ENCODE results near the gene MOB3A. TPM values are rescaled to one million over a fixed set of nuclear protein-coding genes. Genes with fewer than 3 reads are reported as not detected.
A peak's percentile ranks its signal among the peaks of the same experiment; 100 is the strongest.

The MOB3A gene
- total RNA-seq, 1 donor from 2014 or later = 40.0 TPM

DNA sequence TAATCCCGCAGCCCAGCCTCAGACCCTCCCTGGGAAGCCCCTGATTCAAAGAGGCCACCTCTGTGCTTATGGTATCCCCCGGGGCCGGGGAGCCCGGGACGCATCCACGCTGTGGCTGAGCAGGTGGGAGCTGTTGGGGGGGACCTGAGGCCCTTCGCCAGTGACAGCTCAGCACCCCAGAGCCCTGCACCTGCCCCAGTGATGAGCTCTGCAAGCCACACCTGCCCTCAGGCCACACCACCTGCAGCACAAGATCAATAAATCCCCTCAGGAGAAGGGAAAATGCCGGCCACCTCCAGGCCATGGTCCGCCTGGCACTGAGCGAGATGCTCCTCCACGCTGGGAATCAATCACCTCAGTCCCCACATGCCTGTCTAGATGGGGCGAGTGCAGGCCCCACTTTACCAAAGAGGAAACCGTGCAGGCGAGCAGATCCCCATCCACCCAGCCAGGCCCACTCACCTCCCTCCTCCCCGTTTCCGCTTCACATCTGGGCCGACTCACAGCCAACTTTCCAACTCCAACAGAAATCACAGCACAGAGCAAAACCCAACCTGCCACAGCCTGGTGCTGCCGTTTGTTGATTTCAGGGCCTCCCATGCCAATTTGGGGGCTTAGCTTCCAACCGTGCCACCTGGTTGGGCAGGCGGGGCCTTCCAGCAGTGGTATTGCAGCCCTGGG lies 12.8 kb downstream of the MOB3A start:
- H3K9me3 Mint-ChIP-seq = no peaks in the 10 kb centered on the region
- H3K27ac Mint-ChIP-seq (ENCODE audit: unreplicated experiment) = no peak overlapping the region
- no peaks in the 10 kb centered on the region for H3K27me3 Mint-ChIP-seq (ENCODE audit: low read depth)
- H3K36me3 Mint-ChIP-seq (ENCODE audit: low read depth) = no peaks in the 10 kb centered on the region
- no peak for DNase-seq (ENCODE audit: low read depth, low spot score)
- H3K4me1 Mint-ChIP-seq = peaks cover 5% of the 10 kb centered on the region
- H3K4me3 Mint-ChIP-seq = no peak overlapping the region
- TF ChIP-seq, protein P1, sequence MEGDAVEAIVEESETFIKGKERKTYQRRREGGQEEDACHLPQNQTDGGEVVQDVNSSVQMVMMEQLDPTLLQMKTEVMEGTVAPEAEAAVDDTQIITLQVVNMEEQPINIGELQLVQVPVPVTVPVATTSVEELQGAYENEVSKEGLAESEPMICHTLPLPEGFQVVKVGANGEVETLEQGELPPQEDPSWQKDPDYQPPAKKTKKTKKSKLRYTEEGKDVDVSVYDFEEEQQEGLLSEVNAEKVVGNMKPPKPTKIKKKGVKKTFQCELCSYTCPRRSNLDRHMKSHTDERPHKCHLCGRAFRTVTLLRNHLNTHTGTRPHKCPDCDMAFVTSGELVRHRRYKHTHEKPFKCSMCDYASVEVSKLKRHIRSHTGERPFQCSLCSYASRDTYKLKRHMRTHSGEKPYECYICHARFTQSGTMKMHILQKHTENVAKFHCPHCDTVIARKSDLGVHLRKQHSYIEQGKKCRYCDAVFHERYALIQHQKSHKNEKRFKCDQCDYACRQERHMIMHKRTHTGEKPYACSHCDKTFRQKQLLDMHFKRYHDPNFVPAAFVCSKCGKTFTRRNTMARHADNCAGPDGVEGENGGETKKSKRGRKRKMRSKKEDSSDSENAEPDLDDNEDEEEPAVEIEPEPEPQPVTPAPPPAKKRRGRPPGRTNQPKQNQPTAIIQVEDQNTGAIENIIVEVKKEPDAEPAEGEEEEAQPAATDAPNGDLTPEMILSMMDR (conservative IDR thresholded peaks at IDR 0.05) = no peak

DNA sequence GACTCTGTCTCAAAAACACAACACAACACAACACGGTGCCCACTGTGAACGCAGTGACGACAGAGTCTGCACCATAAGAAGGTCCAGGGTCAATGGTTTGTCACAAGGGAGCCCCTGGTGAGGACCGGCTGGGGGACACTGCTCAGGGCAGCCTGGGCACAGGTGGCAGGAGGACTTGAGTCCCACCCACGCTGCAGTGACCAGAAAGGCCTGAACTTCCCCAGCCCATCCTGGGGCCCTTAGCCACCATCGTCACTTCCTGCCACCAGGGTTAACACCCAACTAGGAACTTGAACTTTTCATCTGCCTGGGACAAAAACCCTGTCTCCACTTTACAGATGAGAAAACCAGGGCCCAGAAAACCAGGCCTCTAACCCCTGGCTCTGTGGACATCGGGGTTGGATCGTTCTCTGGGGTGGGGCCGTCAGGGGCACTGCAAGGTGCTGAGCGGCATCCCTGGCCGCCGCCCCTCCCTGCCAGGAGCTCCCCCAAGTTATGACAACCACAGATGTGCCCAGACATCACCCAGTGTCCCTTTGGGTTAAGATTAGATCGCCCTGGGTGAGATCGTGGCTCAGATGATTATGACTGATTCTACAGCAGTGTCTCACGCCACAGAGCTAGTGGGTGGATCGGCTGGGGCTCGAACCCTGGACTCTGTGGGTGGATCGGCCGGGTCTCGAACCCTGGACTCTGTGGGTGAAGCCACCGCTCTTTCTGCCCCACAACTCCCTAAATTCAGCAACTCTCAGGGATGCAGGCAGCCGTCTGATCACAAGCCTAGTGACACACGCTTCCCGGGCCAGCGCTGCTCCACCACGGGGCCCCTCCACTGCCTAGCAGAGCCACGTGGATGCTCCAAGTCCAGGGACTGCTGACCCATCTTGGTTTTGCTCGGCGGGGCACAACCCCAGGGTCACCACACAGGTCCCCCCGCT lies 14.0 kb downstream of the MOB3A start:
- Mint-ChIP-seq H3K36me3 (ENCODE audit: low read depth) (no peaks in the 10 kb centered on the region), H3K27ac (ENCODE audit: unreplicated experiment) (no peak overlapping the region), H3K4me1 (peaks cover 5% of the 10 kb centered on the region), H3K27me3 (ENCODE audit: low read depth) (no peaks in the 10 kb centered on the region), H3K4me3 (no peak overlapping the region), H3K9me3 (no peaks in the 10 kb centered on the region)
- TF ChIP-seq, protein P1 (conservative IDR thresholded peaks at IDR 0.05) = no peak
- DNase-seq (ENCODE audit: low read depth, low spot score) = no peak

DNA sequence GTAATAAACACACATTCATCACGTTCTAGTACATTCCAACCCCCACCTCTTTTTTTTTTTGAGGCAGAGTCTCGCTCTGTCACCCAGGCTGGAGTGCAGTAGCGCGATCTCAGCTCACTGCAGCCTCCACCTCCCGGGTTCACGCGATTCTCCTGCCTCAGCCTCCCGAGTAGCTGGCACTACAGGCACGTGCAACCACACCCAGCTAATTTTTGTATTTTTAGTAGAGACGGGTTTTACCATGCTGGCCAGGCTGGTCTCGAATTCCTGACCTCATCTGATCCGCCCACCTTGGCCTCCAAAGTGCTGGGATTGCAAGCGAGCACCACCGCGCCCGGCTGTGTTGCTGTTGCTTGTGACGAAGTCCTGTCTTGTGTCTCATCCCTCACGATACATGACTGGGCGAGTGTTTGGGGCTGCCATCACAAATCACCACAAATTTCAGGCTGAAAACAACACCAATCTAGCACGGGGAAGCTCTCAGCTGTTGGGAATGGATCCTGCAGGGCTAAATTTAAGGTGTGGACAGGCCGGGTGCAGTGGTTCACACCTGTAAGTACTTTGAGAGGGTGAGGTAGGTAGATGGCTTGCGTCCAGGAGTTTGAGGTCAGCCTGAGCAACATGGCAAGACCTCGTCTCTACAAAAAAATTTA lies 15.7 kb downstream of the MOB3A start:
- Mint-ChIP-seq H3K4me1 (peaks cover 5% of the 10 kb centered on the region), H3K9me3 (no peaks in the 10 kb centered on the region), H3K4me3 (no peak overlapping the region), H3K27me3 (ENCODE audit: low read depth) (no peaks in the 10 kb centered on the region), H3K27ac (ENCODE audit: unreplicated experiment) (peak overlapping the region; percentile 27), H3K36me3 (ENCODE audit: low read depth) (no peaks in the 10 kb centered on the region)
- TF ChIP-seq, protein P1 (conservative IDR thresholded peaks at IDR 0.05) = no peak
- DNase-seq (ENCODE audit: low read depth, low spot score) = no peak

DNA sequence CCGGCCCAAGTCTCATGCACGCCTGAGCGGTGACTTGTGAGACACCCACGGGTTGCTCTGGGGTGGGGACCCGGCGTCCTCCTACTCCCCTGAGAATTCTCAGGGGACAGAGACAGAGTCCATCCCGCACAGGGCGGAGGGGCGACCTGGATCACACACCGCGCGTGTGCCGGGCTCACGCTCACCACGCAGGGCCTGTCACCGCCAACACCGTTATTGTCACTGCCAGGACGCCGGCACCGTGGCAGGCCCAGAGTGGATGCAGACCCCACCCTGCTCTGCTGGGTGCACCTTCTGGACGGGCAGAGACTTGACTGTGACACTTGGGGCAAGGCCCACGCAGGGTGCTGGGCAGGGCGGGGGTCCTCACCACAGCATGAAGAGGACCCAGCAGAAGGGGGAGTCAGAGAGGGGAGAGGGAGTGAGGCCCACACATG lies 16.2 kb downstream of the MOB3A start:
- no peak overlapping the region for H3K27ac Mint-ChIP-seq (ENCODE audit: unreplicated experiment)

More for the DNA sequence above, 16.2 kb downstream of the MOB3A start:
- no peaks in the 10 kb centered on the region for H3K9me3 Mint-ChIP-seq
- H3K27me3 Mint-ChIP-seq (ENCODE audit: low read depth) = no peaks in the 10 kb centered on the region
- no peaks in the 10 kb centered on the region for H3K4me1 Mint-ChIP-seq
- H3K4me3 Mint-ChIP-seq = no peak overlapping the region
- TF ChIP-seq, protein P1 (conservative IDR thresholded peaks at IDR 0.05) = no peak
- H3K36me3 Mint-ChIP-seq (ENCODE audit: low read depth) = no peaks in the 10 kb centered on the region
- no peak for DNase-seq (ENCODE audit: low read depth, low spot score)

All from neural crest cell (in vitro differentiated cells).